ENCODE measurements around the gene PTPRN2. TPM values are rescaled to one million over a fixed set of nuclear protein-coding genes. Genes with fewer than 3 reads are reported as not detected.
"Not testable (repeated sequence)": the region's sequence is repeated elsewhere in the genome, so short reads cannot be mapped to it uniquely, and the experiment has no call there.

PTPRN2 gene
- polyA plus RNA-seq, 4 donors = 7.4 to 9.6 (median 8.8) TPM

- no peak for DNase-seq (ENCODE audit: low read depth in 4 of 4, low spot score in 3 of 4)
Observed at GRCh38 chr7:158395780-158396278, 191.8 kb downstream of the PTPRN2 start.

DNA sequence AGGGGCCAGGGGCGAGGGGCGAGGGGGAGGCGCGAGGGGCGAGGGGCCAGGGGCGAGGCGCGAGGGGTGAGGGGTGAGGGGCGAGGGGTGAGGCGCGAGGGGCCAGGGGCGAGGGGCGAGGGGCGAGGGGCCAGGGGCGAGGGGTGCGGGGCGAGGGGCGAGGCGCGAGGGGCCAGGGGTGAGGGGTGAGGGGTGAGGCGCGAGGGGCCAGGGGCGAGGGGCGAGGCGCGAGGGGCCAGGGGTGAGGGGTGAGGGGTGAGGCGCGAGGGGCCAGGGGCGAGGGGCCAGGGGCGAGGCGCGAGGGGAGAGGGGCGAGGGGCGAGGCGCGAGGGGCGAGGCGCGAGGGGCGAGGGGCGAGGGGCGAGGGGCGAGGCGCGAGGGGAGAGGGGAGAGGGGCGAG lies 192.3 kb downstream of the PTPRN2 start:
- DNase-seq (ENCODE audit: low read depth in 4 of 4, low spot score in 3 of 4) = no peak

DNA sequence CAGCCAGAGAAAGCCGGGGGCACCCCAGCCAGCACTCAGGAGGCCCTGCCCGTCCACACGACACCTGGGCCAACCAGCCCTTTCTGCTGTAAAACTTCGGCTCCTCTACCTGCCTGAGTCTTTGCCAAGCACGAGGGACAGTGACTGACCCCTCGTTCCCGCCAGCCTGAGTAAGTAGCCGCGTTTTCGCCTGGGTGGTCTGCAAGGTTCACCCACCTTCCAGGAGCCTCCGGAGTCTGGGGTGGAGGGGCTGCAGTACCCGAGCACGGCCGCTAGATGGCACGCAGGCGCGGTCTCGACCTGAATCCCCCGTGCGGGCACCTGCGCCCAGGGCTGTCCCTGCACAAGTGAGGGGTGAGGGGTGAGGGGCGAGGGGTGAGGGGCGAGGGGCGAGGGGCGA lies 192.7 kb downstream of the PTPRN2 start:
- no peak for DNase-seq (ENCODE audit: low read depth in 4 of 4, low spot score in 3 of 4)

GRCh38 chr7:158393926-158394625 lies 193.5 kb downstream of the PTPRN2 start:
- no peak for DNase-seq (ENCODE audit: low read depth in 4 of 4, low spot score in 3 of 4)

DNA sequence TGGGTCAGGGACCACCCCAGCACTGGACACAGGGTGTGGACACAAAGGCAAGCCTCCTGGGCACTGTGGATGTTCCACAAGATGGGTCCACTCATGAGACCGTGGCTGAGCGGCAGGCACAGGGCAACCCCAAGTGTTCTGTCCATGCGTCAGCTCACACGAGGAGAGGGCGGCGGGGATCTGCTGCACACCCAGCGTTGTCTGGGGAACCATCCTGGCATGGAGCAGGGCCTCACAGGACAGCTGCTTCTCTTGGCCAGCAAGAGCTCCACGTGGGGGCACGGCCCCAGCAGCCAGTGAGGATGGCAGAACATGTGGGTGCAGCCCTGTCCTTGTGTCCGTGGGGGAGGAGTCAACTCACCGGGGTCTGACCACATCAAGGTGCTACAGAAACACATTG lies 195.4 kb downstream of the PTPRN2 start:
- DNase-seq (ENCODE audit: low read depth in 4 of 4, low spot score in 3 of 4) = no peak

DNA sequence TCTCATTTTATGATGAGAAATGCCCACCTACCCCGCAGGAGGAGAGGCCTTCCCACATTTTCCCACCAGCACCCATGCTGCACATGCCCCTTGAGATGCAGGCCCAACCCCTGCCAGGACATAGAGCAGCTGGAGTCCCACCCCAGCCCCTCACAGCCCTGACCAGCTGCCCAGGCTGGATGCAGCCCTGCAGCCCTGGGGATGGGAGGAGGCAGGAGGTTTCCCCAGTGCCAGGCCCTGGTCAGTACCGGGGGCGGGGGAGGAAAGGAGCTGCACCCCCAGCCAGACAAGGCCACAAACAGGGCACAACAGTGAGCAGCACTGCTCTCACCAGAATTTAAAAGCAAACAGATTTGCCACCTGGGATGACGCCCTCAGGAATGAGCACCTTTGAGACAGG lies 196.1 kb downstream of the PTPRN2 start:
- no peak for DNase-seq (ENCODE audit: low read depth in 4 of 4, low spot score in 3 of 4)

- DNase-seq (ENCODE audit: low read depth in 4 of 4, low spot score in 3 of 4) = no peak
Observed at GRCh38 chr7:158391141-158391540, 196.5 kb downstream of the PTPRN2 start.

GRCh38 chr7:158390460-158390859 lies 197.2 kb downstream of the PTPRN2 start:
- no peak for DNase-seq (ENCODE audit: low read depth in 4 of 4, low spot score in 3 of 4)

GRCh38 chr7:158389514-158390425 lies 197.9 kb downstream of the PTPRN2 start:
- no peak for DNase-seq (ENCODE audit: low read depth in 4 of 4, low spot score in 3 of 4)

DNA sequence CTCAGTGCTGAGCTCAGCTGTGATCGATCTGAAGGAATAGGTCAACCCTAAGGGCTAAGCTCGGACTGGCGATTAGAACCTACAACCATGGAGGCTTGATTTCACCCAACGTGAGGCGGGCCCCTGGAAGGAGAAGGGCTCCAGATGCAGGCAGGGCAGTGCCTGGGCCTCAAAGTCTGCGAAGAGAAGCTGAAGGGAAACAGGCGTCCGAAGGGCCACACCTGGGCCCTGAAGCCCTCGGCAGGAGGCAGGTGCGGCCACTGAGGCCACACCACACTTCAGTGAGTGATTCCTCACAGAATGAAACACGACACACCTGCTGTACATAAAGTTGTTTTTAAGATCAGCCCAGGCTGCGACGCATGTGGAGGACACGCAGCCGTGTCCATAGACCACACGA lies 198.7 kb downstream of the PTPRN2 start:
- no peak for DNase-seq (ENCODE audit: low read depth in 4 of 4, low spot score in 3 of 4)

DNA sequence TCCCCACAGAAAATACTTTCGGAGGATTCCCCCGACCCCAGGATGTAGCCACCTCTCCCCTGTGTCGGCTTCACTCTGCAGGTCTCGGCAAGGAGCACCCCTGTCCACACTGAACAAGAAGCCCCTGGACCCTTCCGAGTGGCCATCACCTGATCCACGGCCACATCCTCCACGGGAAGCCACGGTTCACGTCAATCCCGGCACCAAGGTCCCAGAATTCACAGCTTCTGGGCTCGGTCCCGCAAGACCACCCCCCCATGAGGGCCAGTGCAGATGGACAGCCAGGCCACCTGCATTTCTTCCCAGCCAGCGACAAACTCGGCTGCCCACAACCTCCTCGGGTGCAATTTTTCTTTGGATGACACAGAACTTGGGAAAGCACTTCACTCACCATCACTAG lies 199.6 kb downstream of the PTPRN2 start:
- no peak for DNase-seq (ENCODE audit: low read depth in 4 of 4, low spot score in 3 of 4)

DNA sequence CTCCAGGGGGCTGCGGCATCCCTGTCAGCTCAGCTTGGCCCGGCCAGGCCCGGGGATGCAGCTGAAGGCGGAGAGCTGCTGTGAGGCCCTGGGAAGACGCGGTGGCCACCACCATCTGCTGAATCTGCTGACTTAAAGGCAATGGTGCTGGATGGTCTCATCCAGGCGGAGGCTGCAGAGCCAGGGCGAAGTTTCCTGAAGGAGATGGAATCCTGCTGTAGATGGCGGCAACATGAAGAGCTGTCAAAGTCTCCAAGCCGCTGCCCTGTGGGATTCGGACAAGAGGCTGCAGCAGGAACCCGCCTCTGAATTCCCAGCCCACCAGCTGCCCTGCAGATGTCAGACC lies 200.1 kb downstream of the PTPRN2 start:
- peak in 2 of 4 donors; percentile 20 to 27 for DNase-seq (ENCODE audit: low read depth in 4 of 4, low spot score in 3 of 4)

- no peak for DNase-seq (ENCODE audit: low read depth in 4 of 4, low spot score in 3 of 4)
Observed at GRCh38 chr7:158386866-158387545, 200.6 kb downstream of the PTPRN2 start.

GRCh38 chr7:158386355-158386618 lies 201.3 kb downstream of the PTPRN2 start:
- DNase-seq (ENCODE audit: low read depth in 4 of 4, low spot score in 3 of 4) = no peak

DNA sequence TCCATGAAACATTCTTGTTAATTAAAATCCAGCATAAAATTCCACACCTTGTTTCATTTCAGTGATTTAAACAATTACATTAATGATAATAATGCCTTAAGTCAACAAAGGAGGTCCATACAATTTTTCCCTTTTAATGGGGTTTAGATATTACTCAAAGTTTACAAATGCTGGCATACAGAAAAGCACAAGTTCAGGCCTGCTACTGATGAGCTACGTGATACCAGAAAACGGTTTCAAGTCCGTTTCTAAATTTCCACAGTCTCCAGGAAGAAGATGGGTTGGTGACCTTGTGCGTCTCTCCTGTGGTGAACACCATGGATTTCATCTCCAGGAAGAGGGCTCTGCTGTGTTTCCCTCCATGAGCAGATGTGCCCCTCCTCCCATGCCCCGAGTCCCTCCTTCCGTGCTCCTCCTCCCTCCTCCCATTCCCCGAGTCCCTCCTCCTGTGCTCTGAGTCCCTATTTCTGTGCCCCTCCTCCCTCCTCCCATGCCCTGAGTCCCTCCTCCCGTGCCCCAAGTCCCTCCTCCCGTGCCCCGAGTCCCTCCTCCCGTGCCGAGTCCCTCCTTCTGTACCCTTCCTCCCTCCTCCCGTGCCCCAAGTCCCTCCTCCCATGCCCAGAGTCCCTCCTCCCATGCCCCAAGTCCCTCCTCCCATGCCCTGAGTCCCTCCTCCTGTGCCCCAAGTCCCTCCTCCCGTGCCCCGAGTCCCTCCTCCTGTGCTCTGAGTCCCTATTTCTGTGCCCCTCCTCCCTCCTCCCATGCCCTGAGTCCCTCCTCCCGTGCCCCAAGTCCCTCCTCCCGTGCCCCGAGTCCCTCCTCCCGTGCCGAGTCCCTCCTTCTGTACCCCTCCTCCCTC lies 201.9 kb downstream of the PTPRN2 start:
- not testable (repeated sequence) for DNase-seq (ENCODE audit: low read depth in 4 of 4, low spot score in 3 of 4)

DNA sequence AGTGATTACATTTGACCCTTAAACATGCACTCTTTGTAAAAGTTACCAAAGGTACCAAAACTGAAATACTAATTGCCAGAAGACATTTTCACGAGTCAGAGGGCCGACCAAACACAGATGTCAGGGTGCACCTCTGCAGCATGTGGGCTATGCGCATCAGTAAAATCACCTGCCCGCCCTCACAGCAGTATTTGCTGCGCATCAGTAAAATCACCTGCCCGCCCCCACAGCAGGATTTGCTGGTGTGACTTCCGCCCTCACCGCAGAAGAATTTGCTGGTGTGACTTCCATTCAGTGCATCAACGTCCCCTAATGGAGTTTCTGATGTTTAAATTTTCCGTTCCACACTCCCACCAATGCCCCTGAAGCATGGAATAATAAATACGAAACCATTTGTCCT lies 202.9 kb downstream of the PTPRN2 start:
- no peak for DNase-seq (ENCODE audit: low read depth in 4 of 4, low spot score in 3 of 4)

DNA sequence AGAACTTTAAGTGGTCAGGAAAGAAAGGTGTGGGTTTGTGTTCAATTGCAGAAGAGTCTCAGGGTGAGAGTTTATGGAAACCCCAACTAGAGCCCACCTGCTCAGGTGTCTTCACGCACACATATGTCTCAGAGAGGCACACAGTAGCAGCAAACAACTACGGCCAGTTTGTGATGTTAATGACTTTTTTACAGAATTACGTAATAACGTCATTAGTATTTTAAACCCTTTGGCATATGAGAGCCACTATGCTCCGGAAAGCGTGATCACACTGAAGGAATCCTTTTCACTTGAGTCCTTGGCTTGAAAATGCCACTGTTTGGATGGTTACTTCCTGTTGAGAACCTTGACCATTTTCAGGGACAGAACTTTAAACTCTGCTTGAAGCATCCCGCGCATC lies 204.0 kb downstream of the PTPRN2 start:
- no peak for DNase-seq (ENCODE audit: low read depth in 4 of 4, low spot score in 3 of 4)

DNA sequence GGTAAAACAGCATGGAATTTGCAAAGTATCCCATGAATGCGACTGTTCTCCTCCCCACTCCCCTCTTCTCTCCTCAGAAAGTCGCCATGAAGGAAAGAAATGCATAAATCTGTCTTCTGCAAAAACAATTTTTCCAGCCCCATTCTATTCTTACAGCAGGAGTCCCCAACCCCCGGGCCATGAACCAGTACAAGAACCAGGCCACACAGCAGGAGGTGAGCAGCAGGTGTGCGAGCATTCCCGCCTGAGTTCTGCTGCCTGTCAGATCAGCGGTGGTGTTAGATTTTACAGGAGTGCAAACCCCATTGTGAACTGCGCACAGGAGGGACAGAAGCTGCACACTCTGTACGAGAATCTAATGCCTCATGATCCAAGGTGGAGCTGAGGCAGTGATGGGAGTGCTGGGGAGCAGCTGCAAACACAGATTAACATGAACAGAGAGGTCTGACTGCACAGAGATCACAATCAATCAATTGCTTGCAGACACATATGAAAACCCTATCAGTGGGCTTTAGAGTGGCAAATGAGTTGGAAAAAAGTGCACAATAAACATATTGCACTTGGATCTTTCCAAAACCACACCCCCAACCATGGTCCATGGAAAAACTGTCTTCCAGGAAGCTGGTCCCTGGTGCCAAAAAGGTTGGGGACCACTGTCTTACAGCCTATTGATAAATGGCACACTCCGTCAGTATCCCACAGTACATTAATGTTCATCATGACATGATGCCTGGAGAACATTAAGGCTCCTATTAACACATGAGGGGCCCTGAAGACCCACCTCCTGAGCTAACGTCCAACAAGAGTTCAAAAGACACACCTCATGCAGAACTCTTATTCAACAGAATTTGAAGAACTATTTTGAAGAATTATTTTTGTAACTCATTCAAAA lies 205.0 kb downstream of the PTPRN2 start:
- no peak for DNase-seq (ENCODE audit: low read depth in 4 of 4, low spot score in 3 of 4)

GRCh38 chr7:158381956-158382355 lies 205.7 kb downstream of the PTPRN2 start:
- no peak for DNase-seq (ENCODE audit: low read depth in 4 of 4, low spot score in 3 of 4)

DNA sequence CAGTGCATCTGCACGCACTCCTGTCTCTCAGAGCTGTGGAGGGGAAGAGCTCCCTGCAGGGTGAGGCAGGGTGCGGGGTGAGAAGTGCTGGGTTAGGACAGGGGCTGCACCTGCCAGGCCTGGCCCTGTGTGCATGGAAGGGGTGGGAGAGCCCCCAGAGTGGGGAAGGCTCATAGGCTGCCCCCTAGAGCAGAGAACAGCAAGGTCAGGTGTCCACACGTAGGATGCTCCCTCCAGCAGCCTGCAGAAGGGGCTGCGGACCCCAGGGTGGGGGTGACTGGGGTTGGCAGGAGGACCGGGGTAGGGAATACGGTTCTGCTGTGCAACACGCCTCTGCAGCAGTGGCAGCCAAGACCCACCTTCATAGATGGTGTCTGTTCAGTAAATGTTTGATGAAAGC lies 208.6 kb downstream of the PTPRN2 start:
- DNase-seq (ENCODE audit: low read depth in 4 of 4, low spot score in 3 of 4) = no peak

Data from right renal pelvis (tissue), 4 donors.